SH-SY5Y (cell line): ENCODE data around the gene C17orf114.

Experiments
- GATA2 ChIP-seq: IDR thresholded peaks from 2 replicates; pipeline ENCODE4 v1.6.1; 2011; ENCODE audit warnings: mild to moderate bottlenecking, low read depth, low read length
- GATA3 ChIP-seq: IDR thresholded peaks from 2 replicates; pipeline ENCODE4 v1.6.1; 2011; ENCODE audit warnings: low read depth, mild to moderate bottlenecking, low read length, moderate library complexity

The C17orf114 gene

GRCh38 chr17:4802228-4802627, at the start of gene C17orf114:
Gene C17orf114, minus strand, starts transcription at chr17:4802328.
- TF ChIP-seq GATA3 (no peak), GATA2 (no peak)

- no peak for TF ChIP-seq GATA3
- no peak for TF ChIP-seq GATA2
Measured at GRCh38 chr17:4851084-4851483, 49.0 kb upstream of the C17orf114 start.

- TF ChIP-seq GATA3 (no peak), GATA2 (no peak)
Measured at GRCh38 chr17:4850246-4850645, 48.1 kb upstream of the C17orf114 start.

GRCh38 chr17:4849011-4849536, 46.9 kb upstream of the C17orf114 start:
- no peak for TF ChIP-seq GATA3
- no peak for TF ChIP-seq GATA2

DNA sequence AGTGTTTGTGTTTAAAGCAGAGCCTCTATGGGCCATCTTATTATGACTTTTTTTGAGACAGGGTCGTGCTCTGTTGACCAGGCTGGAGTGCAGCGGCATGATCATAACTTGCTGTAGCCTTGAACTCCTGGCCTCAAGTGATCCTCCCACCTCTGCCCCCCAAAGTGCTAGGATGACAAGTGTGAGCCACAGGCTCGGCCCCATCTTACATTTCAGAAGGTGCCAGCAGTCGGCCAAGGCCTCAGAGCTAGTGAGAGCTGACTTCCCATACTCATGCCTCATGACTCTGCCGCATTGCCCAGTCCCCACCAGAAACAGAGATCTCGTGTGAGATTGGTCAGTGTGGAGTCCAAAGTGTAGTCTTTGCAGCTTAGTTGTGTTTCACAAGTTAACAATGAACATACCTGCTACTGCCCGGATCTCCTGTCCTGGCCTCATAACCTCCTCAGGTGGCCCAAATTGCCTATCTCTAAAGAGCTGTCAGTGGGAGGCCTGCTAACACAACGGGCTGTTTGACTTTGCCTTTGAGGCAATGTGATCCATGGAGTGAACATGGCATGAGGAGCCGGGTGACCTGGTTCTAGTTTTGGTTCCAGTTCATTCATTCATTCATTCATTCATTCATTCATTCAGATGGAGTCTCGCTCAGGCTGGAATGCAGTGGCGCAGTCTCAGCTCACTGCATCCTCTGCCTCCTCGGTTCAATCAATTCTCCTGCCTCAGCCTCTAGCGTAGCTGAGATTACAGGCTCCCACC, 44.7 kb upstream of the C17orf114 start:
- no peak for TF ChIP-seq GATA3
- TF ChIP-seq GATA2, result no peak

- TF ChIP-seq GATA3 (no peak), GATA2 (no peak)
Measured at GRCh38 chr17:4845118-4845517, 43.0 kb upstream of the C17orf114 start.

DNA sequence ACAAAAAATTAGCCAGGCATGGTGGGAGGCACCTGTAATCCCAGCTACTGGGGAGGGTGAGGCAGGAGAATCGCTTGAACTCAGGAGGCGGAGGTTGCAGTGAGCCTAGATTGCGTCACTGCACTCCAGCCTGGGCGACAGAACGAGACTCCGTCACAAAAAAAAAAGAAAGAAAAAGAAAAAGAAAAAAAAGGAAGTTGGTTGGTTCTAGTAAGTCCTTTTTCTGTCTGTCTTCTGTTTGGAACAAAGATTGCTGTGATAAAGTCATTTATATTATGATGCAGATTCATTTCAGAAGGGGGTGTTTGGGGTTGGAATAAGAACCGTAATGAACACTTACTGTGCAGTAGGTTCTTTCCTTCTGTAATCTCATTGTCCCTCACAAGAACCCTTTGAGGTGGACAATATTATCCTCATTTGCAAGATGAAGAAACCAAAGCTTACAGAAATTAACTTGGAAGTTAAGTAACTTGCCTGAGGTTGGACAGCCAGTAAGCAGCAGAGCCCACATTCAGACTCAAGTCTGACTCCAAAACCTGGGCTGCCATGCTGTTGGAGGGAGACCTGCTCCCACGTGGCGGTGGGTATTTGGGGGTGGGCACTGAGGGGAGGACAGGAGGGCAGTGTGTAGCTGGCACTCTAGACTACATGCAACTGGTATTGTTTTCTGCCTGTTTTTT, 41.3 kb upstream of the C17orf114 start:
- no peak for TF ChIP-seq GATA3

GRCh38 chr17:4842376-4842775, 40.2 kb upstream of the C17orf114 start:
- TF ChIP-seq GATA3, result no peak
- no peak for TF ChIP-seq GATA2

DNA sequence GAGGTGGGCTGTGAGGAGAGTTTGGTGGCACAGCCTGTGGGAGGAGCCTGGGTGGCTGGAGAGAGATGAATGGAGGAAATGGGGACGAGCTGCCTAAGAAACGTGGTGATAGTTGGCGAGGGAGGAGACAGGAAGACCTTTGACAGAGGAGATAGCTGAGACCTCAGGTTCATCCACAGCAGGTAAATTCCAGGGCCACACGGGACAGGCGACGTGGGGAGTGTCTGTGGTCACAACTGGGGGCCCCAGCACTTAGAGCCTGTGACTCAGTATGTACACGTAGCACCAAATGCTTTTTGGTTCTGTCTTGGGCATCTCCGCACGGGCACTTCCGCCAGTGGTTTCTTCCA, 38.7 kb upstream of the C17orf114 start:
- no peak for TF ChIP-seq GATA2

DNA sequence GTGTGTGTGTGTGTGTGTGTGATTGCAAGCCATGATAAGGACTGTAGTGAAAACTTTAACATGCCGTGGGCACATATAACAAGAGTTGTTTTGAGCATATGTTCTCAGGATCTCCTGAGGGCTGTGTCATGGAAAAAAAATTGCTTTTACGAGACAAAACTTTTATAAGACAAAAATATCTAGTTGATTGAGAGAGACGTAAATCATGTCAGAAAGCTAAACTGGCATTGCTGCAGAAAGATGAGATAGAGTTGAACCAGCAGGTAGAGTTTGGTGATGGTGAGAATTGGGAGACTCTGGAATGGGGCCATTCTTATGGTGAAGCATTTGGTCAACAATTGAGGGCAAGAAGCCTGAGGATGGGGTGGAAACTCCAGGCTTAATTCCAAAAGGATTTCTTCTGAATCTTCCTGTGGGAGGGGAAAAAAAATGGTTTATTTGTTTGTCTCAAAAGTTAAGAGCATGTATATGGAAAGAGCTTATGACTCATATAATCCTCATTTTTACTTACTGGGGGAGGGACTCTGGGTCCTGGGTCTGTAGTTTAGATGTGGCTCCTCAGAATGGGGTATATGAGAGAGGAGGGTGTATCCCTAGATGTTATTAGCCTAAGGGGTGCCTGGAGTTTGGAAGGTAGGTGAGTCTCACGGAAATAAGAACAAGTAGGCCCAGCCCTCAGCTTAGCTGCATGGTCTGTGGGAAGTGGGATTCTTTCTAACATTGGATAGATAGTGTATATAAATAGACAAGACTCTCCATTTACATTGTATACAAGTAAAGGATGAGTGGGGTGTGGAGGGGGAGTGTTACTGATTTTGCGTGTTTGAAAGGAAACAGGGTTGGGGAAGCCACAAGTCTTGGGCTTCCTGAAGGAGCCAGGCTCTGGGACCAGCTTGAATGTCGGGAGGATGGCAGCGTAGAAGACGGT, 38.1 kb upstream of the C17orf114 start:
- TF ChIP-seq GATA2 (no peak), GATA3 (no peak)

- TF ChIP-seq GATA2 (no peak), GATA3 (no peak)
Measured at GRCh38 chr17:4839221-4839620, 37.1 kb upstream of the C17orf114 start.

GRCh38 chr17:4838309-4838785, 36.2 kb upstream of the C17orf114 start:
- no peak for TF ChIP-seq GATA2
- TF ChIP-seq GATA3, result no peak

DNA sequence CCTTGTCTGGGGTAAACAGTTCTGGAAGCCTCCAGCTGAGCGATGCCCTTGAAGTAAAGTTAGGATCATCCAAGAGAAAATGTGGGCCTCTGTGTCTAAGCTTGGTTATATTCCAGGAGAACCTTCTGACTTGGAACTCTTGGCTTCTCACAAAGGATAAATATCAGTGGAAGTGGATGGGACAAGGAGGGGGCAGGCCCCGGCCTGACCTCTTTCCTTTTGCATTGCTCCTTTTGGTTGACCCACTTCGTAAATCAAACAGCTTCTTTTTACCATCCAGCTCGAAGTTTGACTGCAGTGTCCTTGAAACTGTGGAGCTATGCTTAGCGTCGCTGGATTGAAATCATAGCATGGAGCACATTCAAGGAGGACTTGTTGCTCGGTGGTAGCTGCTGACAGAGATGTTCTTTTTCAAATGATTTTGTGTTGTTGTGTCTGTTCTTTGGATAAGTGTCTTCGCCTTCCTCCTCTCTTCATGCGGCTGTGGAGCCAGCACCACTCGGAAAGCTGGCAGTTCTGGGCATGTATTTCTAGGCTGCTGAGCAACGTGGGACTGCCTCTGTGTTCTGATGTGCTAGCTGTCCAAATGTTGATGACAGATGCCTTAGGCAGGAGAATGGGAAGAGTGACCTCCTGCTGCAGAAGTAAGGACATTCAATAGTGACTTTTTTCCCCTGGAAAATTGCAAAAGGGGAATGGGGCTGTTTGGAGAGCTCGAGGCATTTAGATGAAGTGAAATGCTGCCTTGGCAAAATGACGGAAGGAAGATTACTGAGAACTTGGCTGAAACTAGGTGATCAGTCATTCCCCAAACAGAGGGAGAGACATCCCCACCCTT, 35.6 kb upstream of the C17orf114 start:
- TF ChIP-seq GATA2 (no peak), GATA3 (no peak)
